ENCODE measurements around the gene MFSD2B.

DNA sequence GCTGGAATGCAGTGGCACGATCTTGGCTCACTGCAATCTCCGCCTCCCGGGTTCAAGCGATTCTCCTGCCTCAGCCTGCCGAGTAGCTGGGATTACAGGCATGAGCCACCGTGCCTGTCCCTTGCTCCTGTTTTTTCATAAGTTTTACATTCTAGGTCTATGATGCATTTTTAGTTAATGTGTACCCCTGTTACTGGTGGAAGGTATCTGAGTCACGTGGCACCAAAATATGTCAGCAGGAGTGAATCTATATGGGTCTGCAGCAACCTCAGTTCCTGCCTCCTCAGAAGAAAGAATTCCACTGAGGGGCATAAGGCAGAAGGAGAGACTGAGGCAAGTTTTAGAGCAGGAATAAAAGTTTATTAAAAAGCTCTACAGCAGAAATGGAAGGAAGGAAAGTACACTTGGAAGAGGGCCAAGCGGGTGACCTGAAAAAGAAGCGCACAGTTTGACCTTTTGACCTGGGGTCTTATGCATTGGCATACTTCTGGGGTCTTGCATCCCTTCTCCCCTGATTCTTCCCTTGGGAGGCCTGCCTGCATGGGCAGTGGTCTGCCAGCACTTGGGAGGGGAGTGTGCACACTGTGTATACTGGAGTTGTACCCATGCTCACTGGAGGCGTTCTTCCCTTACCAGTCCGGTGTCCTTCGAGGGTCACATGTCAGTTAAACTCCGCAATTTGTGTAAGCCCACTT is 1.1 kb upstream of the MFSD2B start:
- TF ChIP-seq, protein P1, sequence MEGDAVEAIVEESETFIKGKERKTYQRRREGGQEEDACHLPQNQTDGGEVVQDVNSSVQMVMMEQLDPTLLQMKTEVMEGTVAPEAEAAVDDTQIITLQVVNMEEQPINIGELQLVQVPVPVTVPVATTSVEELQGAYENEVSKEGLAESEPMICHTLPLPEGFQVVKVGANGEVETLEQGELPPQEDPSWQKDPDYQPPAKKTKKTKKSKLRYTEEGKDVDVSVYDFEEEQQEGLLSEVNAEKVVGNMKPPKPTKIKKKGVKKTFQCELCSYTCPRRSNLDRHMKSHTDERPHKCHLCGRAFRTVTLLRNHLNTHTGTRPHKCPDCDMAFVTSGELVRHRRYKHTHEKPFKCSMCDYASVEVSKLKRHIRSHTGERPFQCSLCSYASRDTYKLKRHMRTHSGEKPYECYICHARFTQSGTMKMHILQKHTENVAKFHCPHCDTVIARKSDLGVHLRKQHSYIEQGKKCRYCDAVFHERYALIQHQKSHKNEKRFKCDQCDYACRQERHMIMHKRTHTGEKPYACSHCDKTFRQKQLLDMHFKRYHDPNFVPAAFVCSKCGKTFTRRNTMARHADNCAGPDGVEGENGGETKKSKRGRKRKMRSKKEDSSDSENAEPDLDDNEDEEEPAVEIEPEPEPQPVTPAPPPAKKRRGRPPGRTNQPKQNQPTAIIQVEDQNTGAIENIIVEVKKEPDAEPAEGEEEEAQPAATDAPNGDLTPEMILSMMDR (IDR thresholded peaks at IDR 0.05; ENCODE audit: extremely low read depth in 1 of 2, insufficient read depth in 1 of 2, low read depth in 1 of 2, low read length in 2 of 2): no peak
- no peak for TF ChIP-seq POLR2A (IDR thresholded peaks at IDR 0.05; ENCODE audit: low read depth, low read length)
- TF ChIP-seq, protein P2, sequence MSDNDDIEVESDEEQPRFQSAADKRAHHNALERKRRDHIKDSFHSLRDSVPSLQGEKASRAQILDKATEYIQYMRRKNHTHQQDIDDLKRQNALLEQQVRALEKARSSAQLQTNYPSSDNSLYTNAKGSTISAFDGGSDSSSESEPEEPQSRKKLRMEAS (IDR thresholded peaks at IDR 0.05; ENCODE audit: insufficient read depth, insufficient read length): no peak
- no peak for TF ChIP-seq EZH2 (IDR thresholded peaks at IDR 0.05; ENCODE audit: borderline replicate concordance, low read depth, low read length, severe bottlenecking)
- TF ChIP-seq FOS (IDR thresholded peaks at IDR 0.05; ENCODE audit: borderline replicate concordance, insufficient read depth, low read length): no peak
- no peak for TF ChIP-seq GATA2 (IDR thresholded peaks at IDR 0.05; ENCODE audit: insufficient read depth, insufficient read length, low read depth, low read length)
- no peak for TF ChIP-seq POLR2AphosphoS5 (IDR thresholded peaks at IDR 0.05; ENCODE audit: insufficient read depth, low read depth, low read length)
- TF ChIP-seq JUN (IDR thresholded peaks at IDR 0.05; ENCODE audit: borderline replicate concordance, insufficient read depth, insufficient read length, low read depth): no peak
